GM18519 (cell line): ENCODE results near the gene TOMM20.
"Not testable (repeated sequence)": the region's sequence is repeated elsewhere in the genome, so short reads cannot be mapped to it uniquely, and the experiment has no call there.

ENCODE experiments used
- ATAC-seq: cut with Tn5 transposase; IDR thresholded peaks from one replicate; pipeline ENCODE4 v1.9.1; 2021; ENCODE audit warnings: mild to moderate bottlenecking, moderate library complexity; ENCODE audit not compliant: unreplicated experiment, low FRiP score

Gene TOMM20

DNA sequence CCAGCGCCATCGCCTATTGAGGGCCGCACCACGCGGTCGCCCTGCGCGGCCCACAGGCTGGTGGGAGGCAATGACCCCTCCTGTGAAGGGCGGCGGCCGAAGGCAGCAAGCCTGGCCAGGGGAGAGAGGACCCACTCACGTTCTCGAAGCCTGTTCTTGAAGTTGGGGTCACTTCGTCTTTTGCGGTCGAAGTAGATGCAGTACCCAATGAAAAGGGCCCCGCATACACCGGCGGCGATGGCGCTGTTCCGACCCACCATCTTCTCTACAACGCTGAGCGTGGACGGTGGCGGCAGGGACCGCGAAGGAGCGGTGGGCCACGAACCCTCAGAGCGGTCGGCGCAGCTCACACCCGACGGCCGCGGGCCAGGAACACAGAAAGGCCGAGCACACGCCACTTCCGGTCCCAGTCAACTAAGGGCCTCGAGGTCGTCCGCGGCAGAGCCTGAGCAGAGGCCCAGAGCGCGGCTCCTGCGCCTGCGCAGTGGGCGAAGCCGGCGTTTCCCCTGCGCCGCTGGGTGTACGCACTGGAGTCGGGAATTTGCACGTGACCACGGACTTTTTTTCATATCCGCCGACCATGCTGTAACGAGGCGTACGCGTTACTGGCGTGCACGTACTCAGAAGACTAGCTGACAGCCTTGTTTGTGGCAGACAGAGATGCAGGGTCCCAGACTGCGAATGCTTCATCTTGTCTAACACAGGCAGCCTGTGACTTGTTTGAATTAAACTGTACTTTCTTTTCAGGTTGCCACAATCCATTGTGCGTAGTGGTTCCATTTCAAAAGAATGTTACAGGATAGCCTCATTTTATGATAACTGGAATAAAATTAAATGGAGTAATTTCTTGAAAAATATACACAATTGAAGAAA is at the start of gene TOMM20:
TSS of gene TOMM20 (minus strand) at position 382 of the 873 bp plus-strand sequence. CDS start at position 260, 122 bp downstream.
- peak; percentile 88 for ATAC-seq

DNA sequence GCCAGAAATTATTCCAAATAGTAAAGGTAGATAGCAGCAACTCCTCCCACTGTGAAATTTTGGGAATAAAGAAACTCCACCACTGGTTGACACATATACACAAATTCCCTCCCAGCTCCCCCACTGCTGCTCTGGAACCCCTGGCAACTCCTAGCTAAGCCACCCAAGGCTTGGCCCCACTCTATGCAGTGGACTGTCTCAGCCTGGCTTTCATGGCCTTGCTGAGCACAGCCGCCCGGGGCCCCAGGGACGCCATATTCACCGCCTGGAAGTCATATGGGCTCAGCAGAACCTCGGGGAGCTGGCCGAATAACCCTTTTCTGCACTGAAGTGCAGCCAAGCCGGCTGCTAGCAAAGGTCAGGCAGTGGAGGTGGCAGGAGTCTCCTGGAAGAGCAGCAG is 47.8 kb upstream of the TOMM20 start:
- ATAC-seq: no peak

DNA sequence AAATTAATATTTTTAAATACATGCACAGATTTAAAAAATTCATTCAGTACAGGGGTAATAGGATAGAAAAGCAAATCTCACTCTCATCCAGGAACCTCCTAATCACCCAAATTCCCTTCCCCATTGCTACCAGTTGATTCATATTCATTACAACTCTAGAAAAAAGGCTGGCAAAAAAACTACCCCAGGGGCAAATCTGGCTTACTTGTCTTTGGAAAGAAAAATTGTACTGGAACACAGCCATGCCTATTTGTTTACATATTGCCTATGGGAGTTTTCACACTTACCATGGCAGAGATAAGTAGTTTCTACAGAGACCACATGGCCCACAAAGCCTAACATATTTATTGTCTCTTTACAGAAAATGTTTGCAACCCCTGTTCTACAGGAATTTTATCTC is 41.3 kb upstream of the TOMM20 start:
- ATAC-seq: no peak

DNA sequence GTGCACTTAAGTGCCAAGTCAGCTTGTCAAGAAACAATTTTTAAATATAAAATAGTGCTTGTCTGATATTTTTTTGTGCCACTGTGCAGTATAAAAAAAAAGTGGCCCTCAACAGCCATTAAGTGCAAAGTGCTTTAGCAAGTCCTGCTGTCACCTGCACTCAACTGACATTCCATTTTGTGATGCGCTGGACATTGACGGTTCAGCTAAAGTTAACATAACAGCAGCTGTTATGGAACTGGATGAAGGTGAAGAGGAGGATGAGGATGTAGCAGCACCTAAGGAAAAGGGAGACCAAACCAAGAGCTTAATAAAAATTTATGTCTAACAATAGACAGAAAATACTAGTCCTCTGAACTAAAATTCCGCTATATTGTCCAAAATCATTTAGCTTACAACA is 39.7 kb upstream of the TOMM20 start:
- ATAC-seq: no peak

DNA sequence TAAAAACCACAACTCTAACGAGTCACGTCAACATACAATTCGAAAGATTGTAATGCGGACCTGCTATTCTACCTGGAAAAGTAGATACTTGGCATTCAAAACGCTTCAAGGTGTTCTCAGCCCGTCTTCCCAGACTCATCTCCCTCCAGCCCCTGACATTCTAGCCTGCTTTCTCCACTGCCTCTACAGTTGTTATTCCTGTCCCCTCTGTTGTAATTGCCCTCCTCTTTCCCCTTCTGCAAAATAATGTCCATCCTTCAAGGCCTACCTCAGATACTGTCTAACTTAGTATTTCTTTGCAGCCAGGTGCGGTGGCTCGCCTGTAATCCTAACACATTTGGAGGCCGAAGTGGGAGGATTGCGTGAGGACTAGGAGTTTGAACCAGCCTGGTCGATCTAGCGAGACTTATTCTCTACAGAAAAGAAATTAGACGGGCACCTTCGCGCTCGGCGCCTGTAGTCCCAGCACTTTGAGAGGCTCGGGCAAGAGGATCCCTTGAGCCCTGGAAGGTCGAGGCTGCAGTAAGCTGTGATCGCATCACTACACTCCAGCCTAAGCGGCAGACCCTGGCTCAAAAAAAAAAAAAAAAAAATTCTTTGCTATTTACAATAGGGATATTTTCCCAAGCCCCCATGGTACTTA is 33.2 kb upstream of the TOMM20 start:
- no peak for ATAC-seq

DNA sequence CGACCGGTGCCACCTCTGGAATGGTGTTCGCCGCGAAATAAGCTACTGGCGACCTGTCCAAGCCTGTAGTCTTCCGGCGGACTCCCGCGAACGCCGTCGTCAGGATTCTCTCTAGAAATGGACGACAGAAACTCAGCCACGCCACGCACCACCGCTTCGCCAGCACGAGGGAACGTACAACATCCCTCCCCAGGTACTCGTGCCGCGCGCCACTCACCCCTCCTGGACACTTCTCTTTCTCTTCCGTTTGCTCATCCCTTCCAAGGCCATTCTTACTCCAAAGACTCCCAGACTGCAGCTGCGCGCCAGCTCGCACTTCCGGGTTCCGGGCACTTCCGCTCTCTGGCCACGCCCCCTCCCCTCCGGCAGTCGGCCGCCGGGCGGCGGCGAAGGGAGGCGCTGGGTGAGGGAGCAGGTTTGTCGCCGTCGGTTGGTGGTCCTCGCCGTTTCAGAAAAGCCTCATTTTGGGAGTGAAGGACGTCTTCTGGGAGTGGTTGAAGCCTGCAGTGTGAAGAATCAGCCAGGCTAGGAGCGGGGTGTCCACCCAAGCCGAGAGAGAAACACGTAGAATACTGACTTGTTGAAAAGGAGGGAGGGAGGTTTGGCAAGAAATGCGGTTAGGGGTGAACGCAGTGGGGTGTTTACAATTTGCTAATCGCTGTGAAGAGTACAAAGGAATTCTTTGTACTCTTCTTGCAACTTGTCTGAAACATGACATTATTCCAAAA is 32.5 kb upstream of the TOMM20 start, which contains the start of gene RBM34:
TSS of gene RBM34 (minus strand) at position 294 of the 728 bp plus-strand sequence. CDS start at position 270, 24 bp downstream.
- ATAC-seq: peak; percentile 85

DNA sequence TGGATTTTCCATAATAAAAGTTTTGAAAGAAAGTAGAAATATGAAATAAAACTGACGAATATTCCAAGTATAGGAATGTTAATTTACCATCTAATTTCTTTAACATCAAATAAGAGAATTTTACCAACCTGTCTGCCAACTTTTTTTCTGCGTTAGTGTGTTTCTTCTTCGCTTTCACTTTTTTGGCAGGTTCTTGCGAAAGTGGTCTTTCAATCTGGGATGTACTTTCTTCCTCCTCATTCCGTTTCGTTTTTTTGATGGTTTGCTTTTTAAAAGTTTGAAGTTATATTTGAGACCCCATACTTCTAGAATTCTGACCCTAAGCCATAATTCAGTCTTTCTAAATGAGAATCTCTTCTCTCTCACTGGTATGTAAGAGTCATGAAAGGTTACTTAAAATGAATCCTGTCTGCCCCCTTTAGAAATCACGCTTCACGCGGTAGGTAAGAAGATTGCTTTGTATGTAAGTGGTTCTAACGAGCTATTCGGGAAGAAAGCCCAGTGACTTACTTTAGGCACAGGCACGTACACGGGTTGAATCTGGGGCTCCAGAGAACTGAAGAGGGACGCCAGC is 31.8 kb upstream of the TOMM20 start:
- ATAC-seq: peak; percentile 10

DNA sequence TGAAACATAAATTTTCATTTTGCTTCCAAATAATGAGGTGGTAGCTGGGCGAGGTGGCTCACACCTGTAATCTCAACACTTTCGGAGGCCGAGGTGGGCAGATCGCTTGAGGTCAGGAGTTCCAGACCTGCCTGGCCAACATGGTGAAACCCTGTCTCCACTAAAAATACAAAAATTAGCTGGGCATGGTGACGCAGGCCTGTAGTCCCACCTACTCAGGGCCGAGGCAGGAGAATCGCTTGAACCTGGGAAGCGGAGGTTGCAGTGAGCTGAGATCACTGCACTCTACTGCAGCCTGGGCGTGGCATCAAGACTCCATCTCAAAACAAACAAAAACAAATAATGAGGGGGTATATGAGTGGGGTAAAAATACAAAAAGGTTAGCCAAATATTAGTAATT is 31.3 kb upstream of the TOMM20 start:
- ATAC-seq: not testable (repeated sequence)

DNA sequence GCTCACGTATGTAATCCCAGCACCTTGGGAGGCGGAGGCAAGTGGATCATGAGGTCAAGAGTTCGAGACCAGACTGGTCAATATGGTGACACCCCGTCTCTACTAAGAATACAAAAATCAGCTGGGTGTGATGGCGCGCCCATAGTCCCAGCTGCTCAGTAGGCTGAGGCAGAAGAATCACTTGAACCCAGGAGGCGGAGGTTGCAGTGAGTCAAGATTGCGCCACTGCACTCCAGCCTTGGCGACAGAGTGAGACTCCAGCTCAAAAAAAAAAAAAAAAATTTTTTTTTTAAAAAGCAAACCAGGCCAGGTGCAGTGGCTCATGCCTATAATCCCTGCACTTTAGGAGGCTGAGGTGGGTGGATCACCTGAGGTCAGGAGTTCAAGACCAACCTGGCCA is 30.6 kb upstream of the TOMM20 start:
- ATAC-seq: not testable (repeated sequence)

DNA sequence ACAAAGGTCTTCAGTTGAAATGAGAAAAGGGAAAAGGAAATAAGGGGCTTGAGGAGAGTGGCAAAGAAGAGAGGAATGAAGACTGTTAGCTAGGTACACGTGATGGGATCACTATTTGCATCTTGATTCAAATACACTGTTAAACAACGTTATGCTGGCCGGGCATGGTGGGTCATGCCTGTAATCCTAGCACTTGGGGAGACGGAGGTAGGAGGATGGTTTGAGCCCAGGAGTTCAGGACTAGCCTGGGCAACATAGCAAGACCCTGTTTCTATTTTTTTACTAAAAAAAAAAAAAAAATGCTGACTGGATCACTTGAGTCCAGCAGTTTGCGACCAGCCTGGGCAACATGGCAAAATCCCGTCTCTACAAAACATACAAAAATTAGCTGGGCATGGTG is 30.0 kb upstream of the TOMM20 start:
- ATAC-seq: no peak

DNA sequence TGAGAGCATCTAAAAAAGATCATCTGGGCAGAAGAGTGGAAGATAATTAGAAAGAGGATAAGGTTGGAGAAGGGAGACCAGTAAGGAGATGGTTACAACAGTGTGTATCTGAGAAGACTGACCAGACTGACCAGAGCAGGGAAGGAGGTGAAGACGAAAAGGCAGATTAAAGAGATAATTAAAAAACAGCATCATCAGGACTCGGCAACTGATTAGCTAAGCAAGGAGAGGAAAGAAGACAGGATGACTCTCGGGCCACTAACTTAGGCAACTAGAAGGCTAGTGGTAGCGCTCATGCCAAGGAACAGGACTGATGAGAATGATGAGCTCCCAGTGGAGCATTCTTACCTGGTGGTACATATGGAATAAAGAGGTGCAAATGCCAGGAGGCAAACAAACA is 28.5 kb upstream of the TOMM20 start:
- ATAC-seq: no peak

DNA sequence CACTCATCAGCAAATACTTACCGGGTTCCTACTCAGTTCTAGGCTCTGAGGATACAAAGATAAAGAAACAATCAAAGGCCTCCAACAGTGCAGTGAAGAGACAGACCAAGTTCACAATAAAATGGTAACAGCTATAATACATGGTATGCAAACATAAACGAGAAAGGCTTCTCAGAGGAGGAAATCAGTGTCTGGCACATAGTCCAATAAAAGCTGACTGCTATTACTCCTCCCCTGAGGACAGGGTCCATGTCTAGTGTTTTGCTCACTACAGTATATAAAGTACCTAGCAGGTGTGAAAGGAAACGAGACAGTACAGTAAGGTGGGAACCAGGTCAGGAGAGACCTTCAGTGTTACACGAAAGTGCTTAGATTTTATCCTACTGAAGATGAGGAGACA is 28.1 kb upstream of the TOMM20 start:
- ATAC-seq: no peak

DNA sequence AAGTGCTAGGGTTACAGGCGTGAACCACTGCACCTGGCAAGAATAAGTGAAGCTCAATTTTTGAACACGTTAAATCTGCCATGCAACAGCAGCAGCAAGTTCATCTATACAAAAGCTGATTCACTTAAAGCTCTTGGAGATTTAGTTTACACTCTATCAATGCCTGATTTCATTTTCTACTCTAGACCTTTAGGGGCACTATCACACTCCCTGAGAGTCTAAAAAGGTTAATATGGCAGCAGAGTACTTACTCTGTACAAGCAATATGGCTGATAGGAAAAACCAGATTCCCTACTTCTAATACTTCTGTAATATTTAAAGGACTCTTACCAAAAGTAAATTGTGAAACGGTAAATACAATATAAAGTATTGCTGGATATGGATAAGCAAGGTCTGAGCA is 27.6 kb upstream of the TOMM20 start:
- no peak for ATAC-seq

DNA sequence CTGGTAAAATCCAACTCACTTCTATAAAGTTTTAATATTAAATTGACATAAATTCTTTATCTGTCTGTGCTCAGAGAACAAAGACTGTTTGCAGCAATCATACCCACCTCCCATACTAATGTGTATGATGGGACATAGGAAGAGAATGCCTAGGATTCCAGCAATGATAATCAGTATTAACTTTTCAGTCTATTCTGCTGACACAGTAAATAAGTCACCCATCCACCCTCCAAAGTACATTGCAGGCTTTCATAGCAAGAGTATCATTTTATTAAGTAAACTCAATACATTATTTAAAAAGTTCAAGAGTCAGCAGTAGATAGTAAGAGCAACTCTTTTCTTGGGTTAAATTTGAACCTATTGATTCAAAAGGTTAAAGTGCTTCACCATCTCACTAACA is 23.6 kb upstream of the TOMM20 start:
- ATAC-seq: no peak

DNA sequence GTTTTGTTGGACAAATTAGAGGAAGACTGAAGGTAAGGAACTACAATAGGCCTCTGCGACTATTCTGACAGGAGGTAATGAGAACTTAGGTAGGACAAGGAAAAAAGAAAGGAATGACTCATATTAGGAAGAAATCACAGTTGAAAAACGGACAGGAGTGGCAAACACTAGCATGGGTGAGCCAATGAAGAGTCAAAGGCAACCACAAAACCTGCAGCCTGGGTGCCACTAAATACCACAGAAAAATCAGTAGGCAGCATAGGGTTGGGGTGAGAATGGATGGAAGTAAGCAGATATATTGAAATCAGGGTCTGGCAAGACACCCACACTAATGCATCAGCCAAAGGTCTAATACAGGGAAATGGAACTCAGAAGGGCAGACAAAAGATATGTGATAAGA is 22.4 kb upstream of the TOMM20 start:
- no peak for ATAC-seq

DNA sequence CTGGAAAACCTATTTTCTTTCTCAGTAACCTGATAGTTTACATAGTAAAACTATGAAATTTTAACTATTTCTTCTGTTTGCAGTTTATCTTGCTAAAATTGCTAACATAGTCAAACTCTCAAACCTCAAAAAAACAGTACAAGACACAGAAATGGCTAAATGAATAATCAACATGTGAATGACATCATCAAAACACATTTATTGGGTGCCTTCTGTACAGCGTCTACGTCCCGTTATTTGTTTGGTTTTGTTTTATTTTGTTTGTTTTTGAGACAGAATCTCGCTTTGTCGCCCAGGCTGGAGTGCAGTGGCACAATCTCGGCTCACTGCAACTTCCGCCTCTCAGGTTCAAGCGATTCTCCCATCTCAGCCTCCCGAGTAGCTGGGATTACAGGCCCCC is 21.2 kb upstream of the TOMM20 start:
- no peak for ATAC-seq

DNA sequence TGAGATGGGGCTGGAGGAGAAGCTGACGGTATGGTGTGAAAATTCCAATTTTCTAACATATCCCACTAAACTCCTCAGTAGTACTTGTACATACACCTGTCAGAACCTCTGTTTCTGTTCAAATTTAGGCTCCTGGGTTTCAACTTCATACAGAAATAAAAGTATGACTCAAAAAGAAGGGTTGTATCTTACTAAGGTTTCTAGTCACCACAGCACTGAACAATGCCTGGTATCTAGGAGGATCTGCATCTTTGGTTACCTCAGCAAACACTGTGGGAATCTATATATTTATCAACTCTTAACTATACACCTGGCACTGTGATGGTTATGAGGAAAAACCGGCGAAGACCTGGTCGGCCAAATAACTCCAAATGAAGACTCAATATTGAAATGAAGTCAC is 18.6 kb upstream of the TOMM20 start:
- no peak for ATAC-seq

DNA sequence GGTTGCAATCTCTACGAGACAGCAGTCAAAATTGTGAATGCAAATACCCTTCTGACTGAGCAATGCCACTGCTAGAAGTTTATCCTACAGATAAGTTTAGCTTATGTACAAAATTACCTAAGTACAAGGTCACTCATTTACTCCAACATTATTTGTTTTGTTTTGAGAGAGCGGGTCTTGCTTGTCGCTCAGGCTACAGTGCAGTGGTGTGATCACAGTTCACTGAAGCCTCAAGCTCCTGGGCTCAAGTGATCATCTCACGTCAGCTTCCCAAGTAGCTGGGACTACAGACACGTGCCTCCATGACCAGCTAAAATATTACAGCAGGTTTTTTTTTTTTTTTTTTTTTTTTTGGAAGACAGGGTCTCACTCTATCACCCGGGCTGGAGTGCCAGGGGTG is 17.0 kb upstream of the TOMM20 start:
- no peak for ATAC-seq

DNA sequence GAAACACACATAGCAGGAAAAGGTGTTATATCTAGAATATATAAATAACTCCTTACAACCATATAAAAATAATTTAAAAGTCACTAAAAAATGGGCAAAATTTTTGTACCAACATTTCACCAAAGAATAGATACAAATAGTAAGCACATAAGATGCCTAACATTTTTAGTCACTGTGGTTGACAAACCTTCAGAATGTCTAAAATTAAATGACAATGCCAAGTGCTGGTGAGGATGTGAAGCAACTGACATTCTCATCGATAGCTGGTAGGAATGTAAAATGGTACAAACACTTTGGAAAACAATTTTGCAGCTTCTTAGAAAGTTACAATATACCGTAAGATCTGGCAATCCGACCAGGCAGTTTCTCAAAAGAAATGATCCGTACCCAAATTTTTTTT is 14.4 kb upstream of the TOMM20 start:
- no peak for ATAC-seq

DNA sequence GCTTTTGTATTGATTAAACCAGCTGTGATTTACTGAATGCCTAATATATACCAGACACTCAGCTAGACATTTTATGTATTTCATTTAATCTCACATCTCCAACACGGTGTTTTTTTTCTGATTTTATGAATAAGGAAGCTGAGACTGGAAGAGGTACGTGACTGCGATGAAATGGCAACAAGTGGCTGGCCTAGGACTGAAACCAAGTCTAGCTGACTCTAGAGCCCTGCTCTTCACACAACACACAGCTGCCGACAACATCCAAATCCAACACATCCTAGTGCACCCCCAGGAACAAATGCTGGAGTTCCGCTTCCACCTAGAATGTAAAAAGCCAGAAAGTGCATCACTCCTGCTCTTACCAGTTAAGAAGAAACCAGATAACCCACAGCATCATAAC is 10.7 kb upstream of the TOMM20 start:
- ATAC-seq: no peak

DNA sequence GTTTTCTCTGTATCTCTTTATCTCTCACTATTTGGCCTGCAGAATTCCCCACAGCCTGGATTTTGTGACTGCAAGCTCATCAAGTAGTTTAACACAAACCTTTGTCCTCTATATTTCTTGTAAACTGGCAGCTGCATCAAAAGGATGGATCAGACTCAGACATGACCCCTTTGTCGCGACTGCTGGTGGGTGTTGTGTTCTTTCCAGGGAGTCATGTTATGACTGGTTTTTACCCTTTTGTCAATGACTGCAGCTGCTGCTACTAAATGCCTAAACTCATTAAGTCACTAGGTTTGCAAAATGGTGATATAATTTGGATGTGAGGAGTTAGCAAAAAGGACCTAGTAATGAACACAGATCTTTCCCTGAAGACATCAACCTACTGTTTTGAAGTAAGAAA is 10.2 kb upstream of the TOMM20 start:
- no peak for ATAC-seq
